ENCODE results near the gene YWHAH. TPM values are rescaled to one million over a fixed set of nuclear protein-coding genes. Genes with fewer than 3 reads are reported as not detected.

YWHAH gene
- total and polyA plus RNA-seq, 2 of the 8 experiments (the other 6 are each of a cell fraction or from before 2014, with no cell fraction given), result 146 to 247 TPM

- TF ChIP-seq, protein P1, sequence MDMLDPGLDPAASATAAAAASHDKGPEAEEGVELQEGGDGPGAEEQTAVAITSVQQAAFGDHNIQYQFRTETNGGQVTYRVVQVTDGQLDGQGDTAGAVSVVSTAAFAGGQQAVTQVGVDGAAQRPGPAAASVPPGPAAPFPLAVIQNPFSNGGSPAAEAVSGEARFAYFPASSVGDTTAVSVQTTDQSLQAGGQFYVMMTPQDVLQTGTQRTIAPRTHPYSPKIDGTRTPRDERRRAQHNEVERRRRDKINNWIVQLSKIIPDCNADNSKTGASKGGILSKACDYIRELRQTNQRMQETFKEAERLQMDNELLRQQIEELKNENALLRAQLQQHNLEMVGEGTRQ (IDR thresholded peaks at IDR 0.05; ENCODE audit: low read length), result no peak
- no peak for TF ChIP-seq TAF7 (optimal IDR thresholded peaks at IDR 0.05; ENCODE audit: borderline replicate concordance, low read depth, low read length)
- no peak for TF ChIP-seq ASH2L (IDR thresholded peaks at IDR 0.05; ENCODE audit: low read length)
- TF ChIP-seq NRF1 (IDR thresholded peaks at IDR 0.05; ENCODE audit: low read depth, low read length), result no peak
- no peak for TF ChIP-seq BCL11A (IDR thresholded peaks at IDR 0.05; ENCODE audit: low read depth in 2 of 2, low read length in 2 of 2)
- no peak for TF ChIP-seq CBX5 (IDR thresholded peaks at IDR 0.05; ENCODE audit: low read depth, low read length)
- no peak for TF ChIP-seq TEAD4 (IDR thresholded peaks at IDR 0.05; ENCODE audit: low read depth, low read length)
- TF ChIP-seq TAF1 (IDR thresholded peaks at IDR 0.05; ENCODE audit: low read depth, low read length), result no peak
- TF ChIP-seq SIN3A (conservative IDR thresholded peaks at IDR 0.05 in 1 of 2, IDR thresholded peaks at IDR 0.05 in 1 of 2; ENCODE audit: low read depth in 1 of 2, low read length in 2 of 2), result no peak
- peak; percentile 29 to 38; a peak in 3 of 4 replicates for TF ChIP-seq RAD21 (IDR thresholded peaks at IDR 0.05 in 1 of 2, conservative IDR thresholded peaks at IDR 0.05 in 1 of 2; ENCODE audit: low read depth in 2 of 2, low read length in 2 of 2)
Observed at GRCh38 chr22:31952094-31952401, 7.7 kb downstream of the YWHAH start (continued).

Data from H1 (cell line).